PC-9 (cell line): ENCODE results near the gene CFAP99.

Experiments used
- CTCF ChIP-seq: fragments of 200-600 bp; sonication (generic); conservative IDR thresholded peaks from 2 replicates; pipeline ENCODE4 v1.6.1; 2017; ENCODE audit warnings: mixed run types, antibody characterized with exemption, mild to moderate bottlenecking, moderate library complexity
- EZH2 ChIP-seq: fragments of 200-600 bp; sonication (generic); IDR thresholded peaks from 2 replicates; pipeline ENCODE4 v1.8.0; 2017; ENCODE audit warnings: antibody characterized with exemption, low read depth

GRCh38 chr4:2492970-2493369 is 74.2 kb downstream of the CFAP99 start:
- TF ChIP-seq CTCF: no peak
- TF ChIP-seq EZH2: no peak
